Stimulated activated memory B cell treated with anti-CD40 and anti-IgM and Interleukin-4, amounts not matched to agents 10 μg/mL and 1 μg/mL and 100 μg/mL, for 72 hours (primary cell): Measurements from ENCODE around the gene CYP4F22.
"Not testable (repeated sequence)": the region's sequence is repeated elsewhere in the genome, so short reads cannot be mapped to it uniquely, and the experiment has no call there.

Experiments used
- ATAC-seq: fragments of 150-1000 bp; cut with Tn5 transposase; 2 replicates; pipeline ENCODE4 v1.10.0; 2021
- H3K27ac Mint-ChIP-seq: one replicate; pipeline ENCODE4 v1.8.0; 2022; ENCODE audit warnings: mild to moderate bottlenecking, mixed read lengths
- H3K27me3 Mint-ChIP-seq: one replicate; pipeline ENCODE4 v1.8.0; 2022; ENCODE audit warnings: mixed read lengths
- H3K36me3 Mint-ChIP-seq: one replicate; pipeline ENCODE4 v1.8.0; 2022; ENCODE audit warnings: mixed read lengths
- H3K4me1 Mint-ChIP-seq: one replicate; pipeline ENCODE4 v1.8.0; 2022; ENCODE audit warnings: mixed read lengths
- H3K4me3 Mint-ChIP-seq: one replicate; pipeline ENCODE4 v1.8.0; 2022; ENCODE audit warnings: mild to moderate bottlenecking, moderate library complexity, mixed read lengths
- H3K9me3 Mint-ChIP-seq: one replicate; pipeline ENCODE4 v1.8.0; 2022; ENCODE audit warnings: mixed read lengths

CYP4F22 gene

DNA sequence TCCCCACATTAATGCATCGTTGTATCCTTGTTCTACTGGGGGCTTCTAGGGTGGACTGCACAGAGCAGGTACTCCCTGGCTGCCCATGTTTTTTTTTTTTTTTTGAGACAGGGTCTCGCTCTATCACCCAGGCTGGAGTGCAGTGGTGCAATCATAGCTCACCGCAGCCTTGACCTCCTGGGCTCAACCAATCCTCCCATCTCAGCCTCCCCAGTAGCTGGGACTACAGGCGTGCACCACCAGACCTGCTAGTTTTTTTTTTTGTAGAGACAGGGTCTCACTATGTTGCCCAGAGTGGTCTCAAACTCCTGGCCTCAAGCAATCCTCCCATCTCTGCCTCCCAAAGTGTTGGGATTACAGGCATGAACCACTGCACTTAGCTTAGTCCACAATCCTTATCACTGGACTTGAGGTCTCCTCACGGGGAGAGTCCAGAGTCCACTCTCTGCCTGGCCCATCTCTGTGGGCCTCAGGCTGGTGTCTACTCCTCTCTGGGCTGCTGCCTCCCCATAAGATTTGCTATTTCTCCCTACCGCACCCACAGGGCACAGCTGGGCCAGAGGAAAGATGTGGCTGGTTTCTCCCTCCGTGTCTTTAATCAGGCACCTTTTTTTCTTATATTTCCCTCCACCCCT is 56.3 kb downstream of the CYP4F22 start:
- Mint-ChIP-seq H3K9me3 (no peaks in the 10 kb centered on the region), H3K4me3 (no peak overlapping the region), H3K27ac (no peak overlapping the region), H3K27me3 (peaks cover 78% of the 10 kb centered on the region), H3K4me1 (no peaks in the 10 kb centered on the region), H3K36me3 (no peaks in the 10 kb centered on the region)
- no peak for ATAC-seq

DNA sequence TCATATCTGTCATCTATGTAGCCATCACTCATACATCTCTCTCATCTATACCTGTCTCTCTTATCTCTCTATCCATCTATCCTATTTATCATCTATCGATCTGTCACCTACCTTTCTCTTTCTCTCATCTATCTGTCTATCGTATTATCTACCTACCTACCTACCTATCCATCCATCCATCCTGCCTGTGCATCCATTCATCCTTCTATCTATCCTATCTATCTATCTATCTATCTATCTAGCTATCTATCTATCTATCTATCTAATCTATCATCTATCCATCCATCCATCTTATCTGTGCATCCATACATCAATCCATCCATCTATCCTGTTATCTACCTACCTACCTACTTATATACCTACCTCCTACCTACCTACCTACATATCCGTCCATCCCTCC is 62.1 kb downstream of the CYP4F22 start:
- Mint-ChIP-seq H3K9me3 (no peaks in the 10 kb centered on the region), H3K4me3 (no peak overlapping the region), H3K27ac (no peak overlapping the region), H3K4me1 (no peaks in the 10 kb centered on the region), H3K27me3 (peaks cover 57% of the 10 kb centered on the region), H3K36me3 (no peaks in the 10 kb centered on the region)
- no peak for ATAC-seq

DNA sequence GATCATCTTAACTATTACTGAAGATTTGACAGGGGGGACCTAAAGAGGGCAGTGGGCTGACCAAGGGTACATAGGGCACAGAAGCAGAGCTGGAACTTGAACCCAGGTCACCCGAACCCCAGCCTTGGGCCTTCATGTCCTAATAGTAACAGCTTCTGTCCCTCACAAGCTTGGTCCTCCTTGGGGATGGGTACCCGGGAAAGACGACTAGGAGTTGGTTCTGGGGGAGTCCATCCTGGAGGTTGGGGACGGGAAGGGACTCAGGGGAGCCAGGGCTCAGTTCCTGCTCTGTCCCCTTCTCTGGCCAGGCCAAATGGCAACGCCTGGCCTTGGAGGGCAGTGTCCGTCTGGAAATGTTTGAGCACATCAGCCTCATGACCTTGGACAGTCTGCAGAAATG is 67.1 kb downstream of the CYP4F22 start:
- Mint-ChIP-seq H3K4me1 (no peaks in the 10 kb centered on the region), H3K36me3 (no peaks in the 10 kb centered on the region), H3K27me3 (peaks cover 51% of the 10 kb centered on the region), H3K9me3 (no peaks in the 10 kb centered on the region), H3K4me3 (no peak overlapping the region), H3K27ac (no peak overlapping the region)
- ATAC-seq = no peak

DNA sequence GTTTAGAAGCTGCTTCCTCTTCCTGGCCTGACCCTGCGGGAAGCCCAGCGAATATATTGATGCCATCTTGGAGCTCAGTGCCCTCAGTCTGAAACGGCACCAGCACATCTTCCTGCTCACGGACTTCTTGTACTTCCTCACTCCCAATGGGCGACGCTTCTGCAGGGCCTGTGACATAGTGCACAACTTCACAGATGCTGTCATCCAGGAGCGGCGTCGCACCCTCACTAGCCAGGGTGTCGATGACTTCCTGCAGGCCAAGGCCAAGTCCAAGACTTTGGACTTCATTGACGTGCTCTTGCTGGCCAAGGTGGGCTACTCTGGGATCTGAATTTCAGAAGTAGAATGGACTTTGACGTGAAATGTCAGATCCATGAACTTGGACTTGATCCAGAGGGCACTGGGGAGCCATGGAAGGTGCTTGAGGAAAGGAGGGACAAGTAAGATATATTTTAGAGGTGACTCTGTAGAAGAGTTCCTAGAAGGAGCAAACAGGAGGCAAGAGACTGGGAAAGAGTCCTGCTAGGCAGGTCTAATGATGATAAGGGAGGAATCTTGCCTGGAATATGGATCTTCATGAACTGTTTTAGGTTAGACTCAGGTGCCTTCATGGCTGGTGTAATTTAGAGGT is 68.3 kb downstream of the CYP4F22 start:
- no peak overlapping the region for H3K27ac Mint-ChIP-seq
- no peaks in the 10 kb centered on the region for H3K36me3 Mint-ChIP-seq
- ATAC-seq = no peak
- H3K4me1 Mint-ChIP-seq = no peaks in the 10 kb centered on the region
- no peaks in the 10 kb centered on the region for H3K9me3 Mint-ChIP-seq
- no peak overlapping the region for H3K4me3 Mint-ChIP-seq
- peaks cover 51% of the 10 kb centered on the region for H3K27me3 Mint-ChIP-seq

DNA sequence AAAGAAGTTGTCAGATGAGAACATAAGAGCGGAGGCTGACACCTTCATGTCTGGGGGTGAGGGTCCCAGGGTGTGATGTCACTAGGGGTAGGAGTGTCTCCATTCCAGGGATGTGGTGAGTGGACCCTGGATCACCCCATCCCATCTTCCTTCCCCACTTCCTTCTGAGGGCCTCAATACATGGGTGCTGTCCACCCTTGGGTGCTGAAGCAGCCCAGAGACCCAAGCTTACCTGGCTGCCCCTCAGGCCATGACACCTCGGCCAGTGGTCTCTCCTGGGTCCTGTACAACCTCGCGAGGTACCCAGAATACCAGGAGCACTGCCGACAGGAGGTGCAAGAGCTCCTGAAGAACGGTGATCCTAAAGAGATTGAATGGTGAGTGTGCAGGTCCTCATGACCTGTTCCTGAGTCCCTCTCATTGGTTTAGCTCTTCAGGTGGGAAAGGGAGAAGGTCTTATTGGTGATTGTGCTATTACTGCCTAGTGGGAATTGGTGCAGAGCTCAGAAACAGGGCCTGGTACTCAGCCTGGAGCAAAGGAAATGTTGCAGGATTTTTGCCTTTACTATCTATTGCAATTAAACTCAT is 69.0 kb downstream of the CYP4F22 start:
- no peak overlapping the region for H3K4me3 Mint-ChIP-seq
- H3K27ac Mint-ChIP-seq = no peak overlapping the region
- peaks cover 46% of the 10 kb centered on the region for H3K27me3 Mint-ChIP-seq
- ATAC-seq = no peak
- H3K4me1 Mint-ChIP-seq = no peaks in the 10 kb centered on the region
- no peaks in the 10 kb centered on the region for H3K9me3 Mint-ChIP-seq
- H3K36me3 Mint-ChIP-seq = no peaks in the 10 kb centered on the region

DNA sequence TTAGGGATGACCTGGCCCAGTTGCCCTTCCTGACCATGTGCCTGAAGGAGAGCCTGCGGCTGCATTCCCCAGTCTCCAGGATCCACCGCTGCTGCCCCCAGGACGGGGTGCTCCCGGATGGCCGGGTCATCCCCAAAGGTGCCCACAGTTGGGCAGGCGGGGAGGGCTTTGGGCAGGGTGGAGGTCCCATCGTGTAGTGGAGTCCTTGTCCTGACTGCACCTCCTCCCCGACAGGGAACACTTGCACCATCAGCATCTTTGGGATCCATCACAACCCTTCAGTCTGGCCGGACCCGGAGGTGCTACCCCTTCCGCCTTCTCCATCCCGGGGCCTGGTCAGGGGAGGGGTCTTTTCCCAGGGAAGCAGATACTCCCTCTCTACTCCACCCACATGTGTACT is 75.0 kb downstream of the CYP4F22 start:
- H3K9me3 Mint-ChIP-seq = no peaks in the 10 kb centered on the region
- no peak overlapping the region for H3K4me3 Mint-ChIP-seq
- H3K27me3 Mint-ChIP-seq = peaks cover 53% of the 10 kb centered on the region
- H3K27ac Mint-ChIP-seq = no peak overlapping the region
- no peaks in the 10 kb centered on the region for H3K36me3 Mint-ChIP-seq
- peaks cover 13% of the 10 kb centered on the region for H3K4me1 Mint-ChIP-seq
- ATAC-seq = no peak

DNA sequence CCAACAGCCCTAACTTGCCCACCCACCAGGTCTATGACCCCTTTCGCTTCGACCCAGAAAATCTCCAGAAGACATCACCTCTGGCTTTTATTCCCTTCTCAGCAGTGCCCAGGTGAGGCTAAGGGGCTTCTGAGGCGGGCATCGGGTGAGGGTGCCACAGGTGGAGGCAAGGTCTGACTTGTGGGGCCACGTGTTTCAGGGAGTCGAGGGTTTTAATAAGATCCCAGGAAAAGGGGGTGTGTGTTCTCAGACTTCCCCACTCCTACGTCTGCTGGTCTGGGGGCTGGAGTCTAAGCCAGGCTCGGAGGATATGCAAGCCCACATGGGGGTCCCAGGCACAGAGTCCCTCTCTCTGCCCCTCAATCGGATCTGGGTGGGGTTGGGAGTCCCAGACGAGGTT is 75.8 kb downstream of the CYP4F22 start:
- ATAC-seq = no peak
- Mint-ChIP-seq H3K27ac (no peak overlapping the region), H3K9me3 (no peaks in the 10 kb centered on the region), H3K4me3 (no peak overlapping the region), H3K36me3 (no peaks in the 10 kb centered on the region), H3K27me3 (peaks cover 61% of the 10 kb centered on the region), H3K4me1 (peaks cover 13% of the 10 kb centered on the region)

DNA sequence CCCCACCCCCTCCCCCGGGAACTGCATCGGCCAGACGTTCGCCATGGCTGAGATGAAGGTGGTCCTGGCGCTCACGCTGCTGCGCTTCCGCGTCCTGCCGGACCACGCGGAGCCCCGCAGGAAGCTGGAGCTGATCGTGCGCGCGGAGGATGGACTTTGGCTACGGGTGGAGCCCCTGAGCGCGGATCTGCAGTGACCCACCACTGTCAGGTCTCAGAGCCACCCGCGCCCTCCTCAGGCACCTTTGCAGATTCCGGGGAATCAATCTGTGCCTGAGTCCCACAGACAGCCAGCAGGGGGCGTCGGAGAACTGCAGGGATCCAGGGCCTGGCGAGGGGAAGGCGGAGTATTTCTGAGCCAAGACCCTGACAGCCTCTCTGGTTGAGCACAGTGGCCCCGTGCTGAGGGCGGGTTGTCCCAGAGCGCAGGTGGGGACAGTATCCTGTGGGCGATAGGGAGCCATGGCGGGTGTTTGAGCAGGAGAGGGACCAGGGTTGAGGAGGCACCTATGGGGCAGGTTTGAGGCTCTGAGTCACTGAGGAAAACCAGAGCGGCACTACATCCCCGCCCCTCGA is 76.3 kb downstream of the CYP4F22 start:
- no peaks in the 10 kb centered on the region for H3K36me3 Mint-ChIP-seq
- no peak overlapping the region for H3K4me3 Mint-ChIP-seq
- H3K27ac Mint-ChIP-seq = no peak overlapping the region
- ATAC-seq = peak; percentile 78
- H3K27me3 Mint-ChIP-seq = peaks cover 66% of the 10 kb centered on the region
- H3K4me1 Mint-ChIP-seq = peaks cover 13% of the 10 kb centered on the region
- H3K9me3 Mint-ChIP-seq = no peaks in the 10 kb centered on the region

DNA sequence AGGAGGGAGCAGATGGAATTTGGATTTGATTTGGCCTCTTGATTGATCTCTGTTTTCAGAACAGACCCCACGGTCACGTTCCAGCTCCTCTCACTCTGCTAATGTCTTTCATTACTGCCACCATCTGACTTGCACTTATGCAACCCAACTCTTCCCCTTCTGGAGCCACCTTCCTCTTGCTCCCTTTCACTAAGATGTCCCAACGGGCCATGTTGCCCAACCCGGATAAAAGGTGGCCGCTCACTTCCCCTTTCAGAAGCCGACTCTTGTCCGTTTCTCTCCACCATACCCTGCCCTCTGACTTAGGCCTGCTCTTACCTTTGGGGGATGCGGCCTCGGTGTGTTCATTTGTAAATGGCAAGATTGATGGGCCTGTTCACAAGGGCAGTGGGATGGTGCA is 79.3 kb downstream of the CYP4F22 start:
- Mint-ChIP-seq H3K4me1 (peaks cover 13% of the 10 kb centered on the region), H3K9me3 (no peaks in the 10 kb centered on the region), H3K27ac (no peak overlapping the region), H3K36me3 (no peaks in the 10 kb centered on the region), H3K4me3 (no peak overlapping the region), H3K27me3 (peaks cover 57% of the 10 kb centered on the region)
- ATAC-seq = peak; percentile 27

DNA sequence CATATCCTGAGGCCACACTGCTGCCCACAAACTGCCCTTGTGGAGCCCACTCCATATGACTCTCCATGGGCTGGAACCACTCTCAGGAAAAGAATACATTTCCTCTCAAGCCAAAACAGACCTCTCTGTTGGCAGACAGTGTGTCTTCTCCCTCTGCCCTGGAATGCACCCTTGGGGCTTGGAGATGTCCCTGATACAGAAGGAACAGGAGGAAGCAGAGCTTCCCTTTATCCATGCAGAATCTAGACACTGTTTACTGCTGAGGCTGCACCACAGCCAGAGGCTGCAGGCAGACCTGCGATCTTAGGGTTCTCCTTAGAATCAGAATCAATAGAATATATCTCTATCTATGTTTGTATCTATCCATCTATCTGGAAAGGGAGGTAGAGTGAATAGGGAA is 79.9 kb downstream of the CYP4F22 start:
- Mint-ChIP-seq H3K27ac (no peak overlapping the region), H3K27me3 (peaks cover 54% of the 10 kb centered on the region), H3K36me3 (no peaks in the 10 kb centered on the region), H3K9me3 (no peaks in the 10 kb centered on the region), H3K4me3 (no peak overlapping the region), H3K4me1 (peaks cover 13% of the 10 kb centered on the region)
- no peak for ATAC-seq

DNA sequence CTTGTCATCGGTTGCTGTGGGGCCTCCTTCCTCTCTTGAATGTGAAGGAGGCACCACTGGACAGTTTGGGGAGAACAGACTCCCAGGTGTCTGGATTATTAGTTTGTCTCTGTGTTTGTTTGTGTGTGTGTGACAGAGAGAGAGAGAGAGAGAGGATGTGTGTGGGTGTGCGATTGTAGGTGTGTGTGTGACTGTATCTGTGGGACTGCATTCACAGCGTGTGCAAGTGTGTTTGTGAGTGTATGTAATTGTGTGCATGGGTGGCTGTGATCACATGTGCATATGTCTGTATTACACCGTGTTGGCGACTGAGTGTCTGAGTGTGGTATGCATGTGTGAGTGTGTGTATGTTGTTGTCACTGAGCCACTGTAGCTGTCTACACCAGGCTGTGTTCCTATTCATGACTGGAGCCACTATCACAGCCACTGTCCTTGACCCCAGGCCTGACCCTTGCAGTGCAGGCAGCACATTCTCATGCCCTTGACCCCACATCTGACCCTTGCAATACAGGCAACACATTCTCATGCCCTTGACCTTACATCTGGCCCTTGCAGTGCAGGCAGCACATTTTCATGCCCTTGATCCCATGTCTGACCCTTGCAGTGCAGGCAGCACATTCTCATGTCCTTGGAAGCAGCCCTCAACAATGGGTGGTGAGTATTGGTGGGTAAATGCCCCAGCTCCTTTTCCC is 81.6 kb downstream of the CYP4F22 start:
- Mint-ChIP-seq H3K4me3 (no peak overlapping the region), H3K36me3 (no peaks in the 10 kb centered on the region), H3K4me1 (peaks cover 8% of the 10 kb centered on the region), H3K27ac (no peak overlapping the region), H3K9me3 (peaks cover 6% of the 10 kb centered on the region), H3K27me3 (peaks cover 54% of the 10 kb centered on the region)
- ATAC-seq = no peak

DNA sequence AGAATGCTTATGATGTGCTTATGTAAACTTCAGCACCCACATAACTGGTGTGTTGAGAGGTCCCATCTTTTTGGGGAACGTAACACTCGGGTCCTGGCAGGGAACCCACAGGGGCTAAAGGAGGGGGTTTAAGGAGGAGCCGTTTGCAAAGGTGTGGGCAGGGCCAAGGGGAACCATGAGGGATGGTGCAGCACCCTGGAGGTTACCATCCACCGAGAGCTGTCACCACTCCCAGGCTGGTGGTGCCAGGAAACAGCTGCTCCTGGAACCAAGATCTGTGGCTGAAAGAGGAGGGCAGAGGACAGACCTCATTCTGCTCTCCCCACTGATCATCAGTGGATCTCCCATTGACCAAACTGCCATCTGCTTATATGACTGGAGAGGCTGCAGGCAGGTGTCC is 83.5 kb downstream of the CYP4F22 start:
- H3K27me3 Mint-ChIP-seq = peaks cover 62% of the 10 kb centered on the region
- no peak overlapping the region for H3K4me3 Mint-ChIP-seq
- peaks cover 6% of the 10 kb centered on the region for H3K9me3 Mint-ChIP-seq
- H3K27ac Mint-ChIP-seq = no peak overlapping the region
- no peaks in the 10 kb centered on the region for H3K36me3 Mint-ChIP-seq
- no peak for ATAC-seq
- H3K4me1 Mint-ChIP-seq = peaks cover 6% of the 10 kb centered on the region

DNA sequence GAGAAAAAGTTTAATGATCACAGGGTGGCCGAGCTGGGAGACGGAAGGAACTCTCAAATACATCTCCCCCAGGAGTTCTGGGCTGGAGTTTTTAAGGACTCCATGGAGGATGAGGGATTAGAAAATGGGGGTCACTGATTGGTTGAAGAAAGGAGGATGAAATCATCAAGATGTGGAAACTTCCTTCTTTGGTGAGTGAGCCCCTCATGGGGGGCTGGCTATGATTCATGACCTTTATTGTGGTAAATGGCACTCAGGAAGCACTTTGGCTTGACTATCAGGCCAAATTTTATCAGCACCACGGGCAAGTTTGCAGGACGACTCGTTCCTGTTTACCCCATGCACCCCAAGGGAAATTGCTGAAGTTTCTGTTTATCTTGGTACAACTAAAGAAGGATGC is 84.2 kb downstream of the CYP4F22 start:
- peaks cover 59% of the 10 kb centered on the region for H3K27me3 Mint-ChIP-seq
- H3K27ac Mint-ChIP-seq, H3K4me1 Mint-ChIP-seq, H3K4me3 Mint-ChIP-seq, H3K9me3 Mint-ChIP-seq, H3K36me3 Mint-ChIP-seq, ATAC-seq: not testable (repeated sequence)

DNA sequence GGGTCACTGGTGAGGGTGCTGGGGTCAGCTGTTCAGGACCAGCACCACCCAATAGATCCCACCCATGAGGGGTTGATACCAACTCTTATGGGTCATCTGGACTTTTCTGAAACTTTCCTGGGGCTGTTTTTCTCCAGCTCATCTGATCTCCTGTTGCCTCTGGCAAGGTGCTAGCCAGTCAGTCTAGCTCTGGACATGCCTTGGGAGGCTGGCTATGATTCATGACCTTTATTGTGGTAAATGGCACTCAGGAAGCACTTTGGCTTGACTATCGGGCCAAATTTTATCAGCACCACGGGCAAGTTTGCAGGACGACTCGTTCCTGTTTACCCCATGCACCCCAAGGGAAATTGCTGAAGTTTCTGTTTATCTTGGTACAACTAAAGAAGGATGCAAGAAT is 85.4 kb downstream of the CYP4F22 start:
- H3K27me3 Mint-ChIP-seq = peaks cover 47% of the 10 kb centered on the region
- not testable (repeated sequence) for ATAC-seq

DNA sequence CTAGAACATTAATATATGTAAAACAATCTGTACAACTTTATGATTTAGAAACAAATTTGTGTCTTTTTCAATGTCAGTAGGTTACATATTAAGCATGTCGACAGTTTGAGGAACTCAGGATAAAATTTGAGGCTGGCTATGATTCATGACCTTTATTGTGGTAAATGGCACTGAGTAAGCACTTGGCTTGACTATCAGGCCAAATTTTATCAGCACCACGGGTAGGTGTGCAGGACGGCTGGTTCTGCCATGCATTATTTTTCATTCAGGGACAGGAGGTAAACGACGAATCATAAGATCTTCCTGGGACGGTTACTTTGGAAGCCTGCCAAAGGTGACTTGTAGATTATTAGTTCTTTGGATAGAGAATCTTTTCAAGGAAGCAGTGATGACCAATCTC is 86.7 kb downstream of the CYP4F22 start:
- H3K4me3 Mint-ChIP-seq = no peak overlapping the region

More for the DNA sequence above, 85.4 kb downstream of the CYP4F22 start:
- not testable (repeated sequence) for H3K4me3 Mint-ChIP-seq, H3K36me3 Mint-ChIP-seq, H3K9me3 Mint-ChIP-seq, H3K27ac Mint-ChIP-seq, H3K4me1 Mint-ChIP-seq

More for the DNA sequence above, 86.7 kb downstream of the CYP4F22 start:
- Mint-ChIP-seq H3K4me1 (no peaks in the 10 kb centered on the region), H3K36me3 (no peaks in the 10 kb centered on the region), H3K9me3 (peaks cover 6% of the 10 kb centered on the region), H3K27me3 (peaks cover 37% of the 10 kb centered on the region), H3K27ac (no peak overlapping the region)
- no peak for ATAC-seq
